SK-N-MC (cell line): Measurements from ENCODE around the gene LIFR.

ENCODE experiments used
- EZH2 ChIP-seq: fragments of 200-600 bp; sonication (generic); IDR thresholded peaks from one replicate; pipeline ENCODE4 v1.6.1; 2017; ENCODE audit warnings: antibody characterized with exemption
- POLR2AphosphoS5 ChIP-seq: IDR thresholded peaks from 2 replicates; pipeline ENCODE4 v1.6.1; 2012; ENCODE audit warnings: mild to moderate bottlenecking, low read depth, low read length, borderline replicate concordance

DNA sequence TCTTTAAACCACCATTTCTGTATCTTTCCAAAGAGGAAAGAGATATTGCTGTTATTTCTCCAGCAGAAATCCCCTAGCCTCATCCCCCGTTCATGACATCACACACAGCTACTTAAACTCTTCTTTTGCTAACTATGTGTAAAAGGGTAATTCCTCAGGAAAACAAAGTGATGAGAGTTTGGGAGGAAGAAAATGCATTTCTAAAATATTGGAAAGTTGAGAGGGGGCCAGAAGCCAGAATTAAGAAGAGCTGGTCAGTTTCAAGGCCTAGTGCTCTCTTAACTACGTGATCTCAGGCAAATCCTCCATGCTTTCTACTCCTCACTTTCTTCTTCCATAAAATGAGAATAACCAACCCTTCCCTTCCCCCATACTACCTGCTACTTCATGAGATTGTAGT, 109.4 kb downstream of the LIFR start:
- TF ChIP-seq POLR2AphosphoS5, result no peak
- TF ChIP-seq EZH2, result no peak
